Measurements from ENCODE around the gene DAB1.

The DAB1 gene

DNA sequence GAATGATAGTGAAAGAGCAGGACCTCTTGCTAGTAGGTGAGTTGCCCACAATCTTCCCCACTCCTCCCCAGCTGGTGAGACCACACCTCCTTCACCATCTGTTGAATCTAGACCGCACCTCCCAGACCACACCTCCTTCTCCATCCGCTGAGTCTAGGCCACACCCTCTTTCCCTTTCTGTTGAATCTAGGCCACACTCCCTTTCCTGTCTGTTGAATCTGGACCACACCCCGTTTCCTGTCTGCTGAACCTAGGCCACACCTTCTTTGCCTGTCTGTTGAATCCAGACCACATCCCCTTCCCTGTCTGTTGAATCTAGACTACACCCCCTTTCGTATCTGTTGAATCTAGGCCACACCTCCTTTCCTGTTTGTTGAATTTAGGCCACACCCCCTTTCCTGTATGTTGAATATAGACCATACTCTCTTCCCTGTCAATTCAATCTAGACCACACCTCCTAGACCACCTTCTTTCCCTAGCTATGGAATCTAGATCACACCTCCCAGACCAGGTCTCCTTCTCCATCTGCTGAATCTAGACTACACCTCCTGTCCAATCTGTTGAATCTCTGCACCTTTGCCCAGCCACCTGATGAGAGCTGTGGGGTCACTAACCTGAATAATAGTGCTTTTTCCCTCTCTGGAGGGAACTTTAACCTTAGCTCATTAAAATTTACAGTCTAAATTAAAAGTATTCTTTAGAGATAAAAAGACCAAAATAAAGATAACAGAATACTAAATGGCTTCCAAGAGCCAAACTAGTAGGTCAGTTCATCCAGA, 116.3 kb downstream of the DAB1 start:
- no peak overlapping the region for H3K4me3 ChIP-seq
- no peaks in the 10 kb centered on the region for H3K36me3 ChIP-seq
- H3K4me1 ChIP-seq, result no peaks in the 10 kb centered on the region
- DNase-seq, result no peak
- H3K27me3 ChIP-seq, result no peaks in the 10 kb centered on the region
- H3K9me3 ChIP-seq, result no peaks in the 10 kb centered on the region
- H3K27ac ChIP-seq, result no peak overlapping the region
- TF ChIP-seq, protein P1, sequence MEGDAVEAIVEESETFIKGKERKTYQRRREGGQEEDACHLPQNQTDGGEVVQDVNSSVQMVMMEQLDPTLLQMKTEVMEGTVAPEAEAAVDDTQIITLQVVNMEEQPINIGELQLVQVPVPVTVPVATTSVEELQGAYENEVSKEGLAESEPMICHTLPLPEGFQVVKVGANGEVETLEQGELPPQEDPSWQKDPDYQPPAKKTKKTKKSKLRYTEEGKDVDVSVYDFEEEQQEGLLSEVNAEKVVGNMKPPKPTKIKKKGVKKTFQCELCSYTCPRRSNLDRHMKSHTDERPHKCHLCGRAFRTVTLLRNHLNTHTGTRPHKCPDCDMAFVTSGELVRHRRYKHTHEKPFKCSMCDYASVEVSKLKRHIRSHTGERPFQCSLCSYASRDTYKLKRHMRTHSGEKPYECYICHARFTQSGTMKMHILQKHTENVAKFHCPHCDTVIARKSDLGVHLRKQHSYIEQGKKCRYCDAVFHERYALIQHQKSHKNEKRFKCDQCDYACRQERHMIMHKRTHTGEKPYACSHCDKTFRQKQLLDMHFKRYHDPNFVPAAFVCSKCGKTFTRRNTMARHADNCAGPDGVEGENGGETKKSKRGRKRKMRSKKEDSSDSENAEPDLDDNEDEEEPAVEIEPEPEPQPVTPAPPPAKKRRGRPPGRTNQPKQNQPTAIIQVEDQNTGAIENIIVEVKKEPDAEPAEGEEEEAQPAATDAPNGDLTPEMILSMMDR (IDR thresholded peaks at IDR 0.05), result no peak
- intact Hi-C loops (cut with DNase I; ENCODE audit: low total_unique reads), result no loop called here

DNA sequence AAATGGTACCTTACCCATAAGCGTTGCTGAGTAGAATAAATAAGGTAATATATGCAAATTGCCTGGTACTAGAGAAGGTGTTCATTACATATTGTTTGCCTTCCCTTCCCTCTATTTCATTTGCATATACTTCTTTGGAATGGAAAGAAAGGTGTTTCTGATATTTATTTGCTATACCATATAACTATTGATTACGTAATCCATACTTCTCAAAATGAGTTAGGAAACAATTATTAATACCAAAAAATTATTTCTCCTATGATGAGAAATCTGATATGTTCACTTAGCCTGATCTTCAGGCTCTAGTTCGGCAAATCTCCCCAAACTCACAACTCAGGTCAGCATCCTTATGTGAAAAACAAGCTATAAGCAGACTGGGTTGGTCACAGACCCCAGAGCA, 119.3 kb downstream of the DAB1 start:
- Histone ChIP-seq H3K27me3 (no peaks in the 10 kb centered on the region), H3K9me3 (no peaks in the 10 kb centered on the region), H3K4me1 (no peaks in the 10 kb centered on the region), H3K4me3 (no peak overlapping the region), H3K36me3 (no peaks in the 10 kb centered on the region), H3K27ac (no peak overlapping the region)
- intact Hi-C loops (cut with DNase I; ENCODE audit: low total_unique reads), result no loop called here
- no peak for DNase-seq
- TF ChIP-seq, protein P1 (IDR thresholded peaks at IDR 0.05), result no peak

DNA sequence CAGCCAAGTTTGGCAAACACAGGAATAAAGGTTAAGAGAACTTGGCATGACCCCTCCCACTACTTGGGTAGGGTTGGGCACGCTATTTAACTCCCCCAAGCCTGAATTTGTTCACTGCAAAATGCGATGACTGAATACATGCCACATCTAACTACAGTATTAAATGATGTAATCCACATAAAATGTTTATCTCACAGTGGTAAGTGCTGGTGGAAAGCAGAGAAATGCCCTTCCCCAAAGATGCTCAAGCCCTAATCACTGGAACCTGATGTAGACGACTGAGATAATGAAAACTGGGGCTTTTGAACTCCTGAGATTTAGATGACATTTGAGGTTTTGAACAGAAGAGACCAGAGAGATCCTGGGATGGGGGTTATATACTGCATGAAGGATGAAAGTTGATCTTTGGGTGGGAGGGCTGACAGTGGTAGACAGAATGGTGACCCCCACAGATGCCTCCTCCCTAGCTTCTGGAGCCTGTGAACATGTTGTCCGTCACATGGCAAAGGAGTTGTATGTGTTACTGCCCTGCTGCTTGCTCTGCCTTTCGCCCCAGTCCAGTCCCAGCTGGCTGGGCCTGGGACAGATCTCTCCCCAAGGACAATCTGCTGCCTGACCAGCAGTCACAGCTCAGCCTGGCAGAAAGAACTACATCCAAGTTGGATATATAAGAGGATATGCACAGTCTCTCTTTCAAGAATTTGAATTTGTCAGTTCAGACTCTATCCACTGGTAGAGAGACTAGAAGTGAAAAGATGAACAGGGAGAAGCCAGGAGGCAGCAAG, 120.9 kb downstream of the DAB1 start:
- H3K4me1 ChIP-seq, result no peaks in the 10 kb centered on the region
- no peaks in the 10 kb centered on the region for H3K27me3 ChIP-seq
- intact Hi-C loops (cut with DNase I; ENCODE audit: low total_unique reads), result no loop called here
- no peak overlapping the region for H3K27ac ChIP-seq
- no peak overlapping the region for H3K4me3 ChIP-seq
- no peaks in the 10 kb centered on the region for H3K36me3 ChIP-seq
- TF ChIP-seq, protein P1 (IDR thresholded peaks at IDR 0.05), result no peak
- H3K9me3 ChIP-seq, result no peaks in the 10 kb centered on the region
- no peak for DNase-seq

DNA sequence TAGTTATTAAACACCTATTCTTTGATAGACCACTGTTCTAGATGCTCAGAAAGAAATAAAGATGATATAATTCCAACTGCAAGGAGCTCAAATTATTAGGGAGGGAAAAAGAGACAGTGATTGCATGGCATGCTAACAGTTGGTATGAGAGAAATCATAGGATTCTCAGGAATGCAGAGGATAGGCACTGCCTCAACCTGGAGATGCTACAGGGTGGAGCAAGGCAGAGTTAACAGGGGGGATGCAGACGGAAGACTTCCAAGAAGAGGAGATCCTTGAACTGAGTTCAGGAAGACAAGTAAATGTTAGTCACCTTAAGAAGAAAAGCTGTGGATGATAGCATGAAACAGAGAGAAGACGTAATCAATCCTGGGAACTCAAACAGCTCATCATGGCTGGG, 123.7 kb downstream of the DAB1 start:
- Histone ChIP-seq H3K27ac (no peak overlapping the region), H3K9me3 (no peaks in the 10 kb centered on the region), H3K4me1 (no peaks in the 10 kb centered on the region), H3K27me3 (no peaks in the 10 kb centered on the region), H3K4me3 (no peak overlapping the region), H3K36me3 (no peaks in the 10 kb centered on the region)
- DNase-seq, result no peak
- TF ChIP-seq, protein P1 (IDR thresholded peaks at IDR 0.05), result no peak
- intact Hi-C loops (cut with DNase I; ENCODE audit: low total_unique reads), result no loop called here

DNA sequence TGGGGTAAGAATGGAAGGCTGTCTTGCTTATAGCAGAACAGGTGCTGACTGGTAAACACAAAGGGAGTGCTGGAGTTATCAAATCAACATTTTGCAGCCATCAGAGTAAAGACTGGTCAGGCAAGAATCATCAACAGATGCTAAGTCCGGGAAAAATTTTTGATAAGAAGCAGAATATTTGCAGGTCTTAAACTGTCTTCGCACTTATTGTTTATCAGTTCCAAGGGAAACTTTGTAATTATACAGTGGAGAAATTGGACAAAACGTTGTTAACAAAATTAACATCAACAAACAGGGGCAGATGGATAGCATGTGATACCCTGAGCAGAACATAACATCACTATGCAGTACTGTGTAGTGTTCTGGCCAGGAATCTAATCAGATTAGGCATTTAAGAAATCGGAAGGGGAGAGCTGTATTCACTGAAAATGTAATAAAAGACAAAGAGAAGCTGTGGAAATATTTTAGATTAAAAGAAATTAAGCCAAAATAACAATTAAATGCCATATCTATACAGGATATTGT, 127.1 kb downstream of the DAB1 start:
- no peaks in the 10 kb centered on the region for H3K36me3 ChIP-seq
- H3K27ac ChIP-seq, result no peak overlapping the region
- no peaks in the 10 kb centered on the region for H3K9me3 ChIP-seq
- intact Hi-C loops (cut with DNase I; ENCODE audit: low total_unique reads), result no loop called here
- DNase-seq, result no peak
- no peaks in the 10 kb centered on the region for H3K4me1 ChIP-seq
- TF ChIP-seq, protein P1 (IDR thresholded peaks at IDR 0.05), result no peak
- H3K27me3 ChIP-seq, result no peaks in the 10 kb centered on the region
- H3K4me3 ChIP-seq, result no peak overlapping the region

Measured in tibial artery (tissue), 4 donors.